ENCODE measurements around the gene POLR2J3.
"Not testable (repeated sequence)": the region's sequence is repeated elsewhere in the genome, so short reads cannot be mapped to it uniquely, and the experiment has no call there.

POLR2J3 gene

GRCh38 chr7:102583495-102583894, 11.1 kb upstream of the POLR2J3 start:
- not testable (repeated sequence) for DNase-seq (ENCODE audit: low spot score)

GRCh38 chr7:102581722-102582121, 9.3 kb upstream of the POLR2J3 start:
- DNase-seq (ENCODE audit: low spot score), result not testable (repeated sequence)

- not testable (repeated sequence) for DNase-seq (ENCODE audit: low spot score)
Observed at GRCh38 chr7:102578486-102578885, 6.1 kb upstream of the POLR2J3 start.

- peak; percentile 0 for DNase-seq (ENCODE audit: low spot score)
Observed at GRCh38 chr7:102577315-102578240, 5.2 kb upstream of the POLR2J3 start.

GRCh38 chr7:102576363-102576762, 4.0 kb upstream of the POLR2J3 start:
- not testable (repeated sequence) for DNase-seq (ENCODE audit: low spot score)

GRCh38 chr7:102574607-102575006, 2.2 kb upstream of the POLR2J3 start:
- not testable (repeated sequence) for DNase-seq (ENCODE audit: low spot score)

GRCh38 chr7:102568620-102569019, 3.8 kb downstream of the POLR2J3 start:
- not testable (repeated sequence) for DNase-seq (ENCODE audit: low spot score)

GRCh38 chr7:102550808-102551422, 21.5 kb downstream of the POLR2J3 start, which contains the start of gene SPDYE2:
TSS of gene SPDYE2 (plus strand) at chr7:102551226. CDS start at chr7:102553256, 2,030 bp downstream.
- not testable (repeated sequence) for DNase-seq (ENCODE audit: low spot score)

GRCh38 chr7:102546353-102546752, 26.0 kb downstream of the POLR2J3 start:
- not testable (repeated sequence) for DNase-seq (ENCODE audit: low spot score)

GRCh38 chr7:102545288-102545687, 27.1 kb downstream of the POLR2J3 start:
- DNase-seq (ENCODE audit: low spot score), result not testable (repeated sequence)

- not testable (repeated sequence) for DNase-seq (ENCODE audit: low spot score)
Observed at GRCh38 chr7:102544372-102544771, 28.0 kb downstream of the POLR2J3 start.

GRCh38 chr7:102543596-102543995, 28.8 kb downstream of the POLR2J3 start, which contains the start of gene UPK3BL2:
TSS of gene UPK3BL2 (minus strand) at chr7:102543696. CDS start at chr7:102543636, 60 bp downstream.
- DNase-seq (ENCODE audit: low spot score), result not testable (repeated sequence)

GRCh38 chr7:102542771-102543170, 29.6 kb downstream of the POLR2J3 start:
- not testable (repeated sequence) for DNase-seq (ENCODE audit: low spot score)

- not testable (repeated sequence) for DNase-seq (ENCODE audit: low spot score)
Observed at GRCh38 chr7:102542083-102542482, 30.3 kb downstream of the POLR2J3 start.

GRCh38 chr7:102540604-102541003, 31.8 kb downstream of the POLR2J3 start:
- DNase-seq (ENCODE audit: low spot score), result not testable (repeated sequence)

GRCh38 chr7:102535062-102535615, 37.2 kb downstream of the POLR2J3 start:
- DNase-seq (ENCODE audit: low spot score), result not testable (repeated sequence)

GRCh38 chr7:102532127-102532526, 40.3 kb downstream of the POLR2J3 start:
- not testable (repeated sequence) for DNase-seq (ENCODE audit: low spot score)

GRCh38 chr7:102531583-102531982, 40.8 kb downstream of the POLR2J3 start:
- DNase-seq (ENCODE audit: low spot score), result not testable (repeated sequence)

- not testable (repeated sequence) for DNase-seq (ENCODE audit: low spot score)
Observed at GRCh38 chr7:102527822-102528793, 44.3 kb downstream of the POLR2J3 start.

- not testable (repeated sequence) for DNase-seq (ENCODE audit: low spot score)
Observed at GRCh38 chr7:102527182-102527581, 45.2 kb downstream of the POLR2J3 start.

GRCh38 chr7:102524803-102525202, 47.6 kb downstream of the POLR2J3 start:
- DNase-seq (ENCODE audit: low spot score), result not testable (repeated sequence)

Measured in RKO (cell line).